Ishikawa (cell line): ENCODE data around the gene CMSS1.

Experiments
- EP300 ChIP-seq: IDR thresholded peaks from 2 replicates; pipeline ENCODE4 v1.6.1; 2012; ENCODE audit warnings: borderline replicate concordance
- MAX ChIP-seq: IDR thresholded peaks from 2 replicates; pipeline ENCODE4 v1.6.1; 2012
- RAD21 ChIP-seq: IDR thresholded peaks from 2 replicates; pipeline ENCODE4 v1.6.1; 2012; ENCODE audit warnings: low read depth
- ZBTB7A ChIP-seq: IDR thresholded peaks from 2 replicates; pipeline ENCODE4 v1.6.1; 2012; ENCODE audit warnings: low read depth

- TF ChIP-seq EP300 (no peak), ZBTB7A (no peak), RAD21 (no peak), MAX (no peak)
Measured at GRCh38 chr3:99873269-99874102, 55.8 kb downstream of the CMSS1 start.
